Cardiac septum (tissue), 1 donor: ENCODE results near the gene MRTFB. TPM values are rescaled to one million over a fixed set of nuclear protein-coding genes. Genes with fewer than 3 reads are reported as not detected.
"Not testable (repeated sequence)": the region's sequence is repeated elsewhere in the genome, so short reads cannot be mapped to it uniquely, and the experiment has no call there.

Source experiments
- DNase-seq: peaks from one replicate; pipeline ENCODE4 v3.0.0-alpha.2; 2020; ENCODE audit warnings: low spot score
- intact Hi-C: fragments of 100-400 bp; cut with DNase I; formaldehyde crosslinking; loops from one replicate; pipeline ENCODE4 v1.14.0; 2022
- total RNA-seq: library from RNA; stranded (reverse); fragmentation: NEBNext Ultra II Directional; extraction: Animal tissue kit (Norgen Biotek cat#: 25700); gene quantifications from one replicate; pipeline ENCODE4 v1.2.1, GENCODE V29; 2021
- donor health status: DM: no; HTN: no; CAD: no.

The MRTFB gene
- total RNA-seq, 1 donor from 2014 or later = 25.7 TPM

DNA sequence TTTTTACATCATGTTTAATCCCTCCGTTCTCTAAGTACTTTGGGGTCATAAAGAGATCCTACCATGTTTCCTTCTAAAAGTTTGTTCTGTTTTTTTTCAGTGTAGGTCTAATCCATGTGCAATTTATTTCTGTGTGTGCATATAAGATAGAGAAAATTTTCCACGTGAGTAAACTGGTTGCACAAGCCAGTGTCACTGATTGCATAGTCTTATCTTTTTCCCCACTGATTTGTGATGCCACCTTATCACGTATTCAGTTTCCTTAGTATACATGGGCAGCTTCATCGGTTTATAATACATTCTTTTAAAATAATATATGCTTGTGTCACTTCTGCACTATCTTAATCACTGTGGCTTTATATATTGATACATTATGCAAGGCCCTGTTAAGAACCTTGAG lies 49.2 kb downstream of the MRTFB start:
- DNase-seq = no peak
- intact Hi-C loops = no loop called here

DNA sequence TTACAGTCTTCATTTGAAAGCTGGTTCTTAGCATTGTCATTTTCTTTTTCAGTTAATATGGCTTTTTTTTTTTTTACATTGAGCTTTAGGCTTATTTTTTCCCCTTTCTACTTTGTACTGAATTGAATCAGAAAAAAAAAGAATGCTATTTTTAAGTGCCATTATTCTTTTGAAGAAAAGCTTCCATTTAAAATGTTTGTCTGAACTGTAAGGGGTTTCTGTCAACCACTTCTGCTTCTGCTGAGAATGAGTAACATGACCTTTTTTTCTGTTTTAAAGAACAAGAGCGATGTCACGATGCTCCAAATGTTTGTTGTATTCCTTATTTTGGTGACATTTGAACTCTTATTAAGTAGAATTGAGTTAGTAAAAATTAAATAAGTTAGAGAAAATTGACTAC lies 50.0 kb downstream of the MRTFB start:
- no peak for DNase-seq
- intact Hi-C loops = no loop called here

DNA sequence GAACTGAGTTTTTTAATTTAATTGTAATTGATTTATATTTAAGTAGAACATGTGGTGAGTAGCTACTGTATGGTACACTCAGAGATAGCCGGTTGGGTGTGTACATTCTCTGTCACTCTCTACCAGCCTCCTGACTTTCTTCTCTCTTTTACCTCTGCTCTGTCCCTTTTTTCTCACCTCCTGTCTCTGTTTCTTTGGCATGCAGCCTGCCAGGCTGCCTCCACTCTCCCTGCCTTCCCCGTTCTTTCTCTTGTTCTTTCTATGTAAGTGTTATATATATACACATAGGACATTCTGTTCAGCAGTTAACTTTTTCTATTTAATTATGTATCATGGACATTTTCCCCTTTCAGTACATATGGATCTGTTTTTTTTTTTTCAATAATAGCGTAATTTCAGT lies 50.8 kb downstream of the MRTFB start:
- intact Hi-C loops = no loop called here
- no peak for DNase-seq

DNA sequence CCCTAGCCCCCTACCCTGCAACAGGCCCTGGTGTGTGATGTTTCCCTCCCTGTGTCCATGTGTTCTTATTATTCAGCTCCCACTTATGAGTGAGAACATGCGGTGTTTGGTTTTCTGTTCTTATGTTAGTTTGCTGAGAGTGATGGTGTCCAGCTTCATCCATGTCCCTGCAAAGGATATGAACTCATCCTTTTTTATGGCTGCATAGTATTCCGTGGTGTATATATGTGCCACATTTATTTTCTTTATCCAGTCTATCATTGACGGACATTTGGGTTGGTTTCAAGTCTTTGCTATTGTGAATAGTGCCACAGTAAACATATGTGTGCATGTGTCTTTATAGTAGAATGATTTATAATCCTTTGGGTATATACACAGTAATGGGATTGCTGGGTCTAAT lies 51.3 kb downstream of the MRTFB start:
- DNase-seq, intact Hi-C loops: not testable (repeated sequence)

DNA sequence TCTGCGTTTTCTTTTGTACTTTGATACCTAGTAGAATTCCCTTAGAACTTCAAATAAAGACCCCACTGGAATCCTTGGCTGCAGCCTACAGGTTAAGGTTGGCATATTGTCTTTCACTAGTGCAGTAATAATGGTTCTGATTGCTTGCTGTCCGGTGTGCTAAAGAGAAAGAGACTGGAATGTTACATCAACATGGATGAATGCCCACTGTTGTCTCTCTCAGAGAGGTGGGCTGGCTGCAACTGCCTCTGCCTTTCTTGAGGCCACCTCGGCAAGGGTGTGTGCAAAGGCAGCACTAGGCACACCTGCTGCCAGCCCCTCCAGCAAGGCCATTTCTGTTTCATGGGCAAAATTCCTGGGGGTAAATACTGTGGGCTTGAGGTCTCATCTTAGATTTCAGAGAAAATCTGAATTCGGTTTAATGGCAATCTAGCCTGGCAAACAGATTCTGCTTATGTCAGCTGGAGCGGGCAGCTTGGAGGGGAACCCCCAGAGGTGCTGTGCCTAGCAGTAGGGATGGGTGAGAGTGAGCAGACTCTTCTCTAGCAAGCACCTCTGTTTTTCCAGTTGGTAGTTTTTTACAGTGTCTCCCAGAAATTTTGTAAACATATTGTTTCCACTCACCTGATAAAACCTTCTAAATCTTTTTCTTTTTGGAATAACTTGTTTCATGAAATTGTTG lies 54.0 kb downstream of the MRTFB start:
- DNase-seq = no peak
- intact Hi-C loops = no loop called here

DNA sequence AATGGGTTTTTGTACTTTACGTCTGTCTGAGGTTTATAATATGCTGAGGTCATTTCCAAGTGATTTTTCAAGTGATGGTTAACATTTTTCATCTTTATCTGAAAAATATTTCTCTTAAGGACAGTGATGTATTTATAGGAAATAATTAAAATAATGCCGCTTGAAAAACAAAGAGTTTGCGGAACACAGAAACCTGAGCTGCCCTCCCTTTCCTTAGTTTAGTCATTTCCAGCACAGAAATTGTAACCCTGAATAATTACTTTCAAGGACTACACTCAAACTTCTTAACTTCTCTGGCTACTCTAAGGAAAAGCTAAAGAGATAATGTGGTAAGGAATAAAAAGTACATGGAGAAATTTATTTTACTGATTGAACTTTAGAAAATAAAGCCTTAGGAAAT lies 54.6 kb downstream of the MRTFB start:
- DNase-seq = no peak
- intact Hi-C loops = no loop called here

DNA sequence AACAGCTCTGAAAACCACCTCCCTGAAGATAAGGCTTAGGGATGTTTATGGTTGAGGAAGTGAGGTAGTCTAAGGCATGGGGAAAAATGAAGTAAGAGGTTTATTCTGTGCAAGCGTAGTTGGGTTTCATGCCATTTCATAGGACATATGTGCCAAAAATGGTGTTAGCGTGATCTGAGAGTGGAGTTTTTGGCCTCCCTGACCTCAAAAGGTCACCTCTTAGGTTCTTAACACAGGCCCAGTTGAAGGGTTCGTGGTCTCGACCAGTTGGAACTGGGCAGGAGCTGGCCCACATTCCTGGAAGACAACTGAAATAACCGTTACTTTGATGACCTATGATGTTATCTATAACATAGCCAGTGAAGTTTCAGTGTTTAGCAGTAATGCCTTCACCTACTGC lies 57.0 kb downstream of the MRTFB start:
- no peak for DNase-seq
- intact Hi-C loops = no loop called here

DNA sequence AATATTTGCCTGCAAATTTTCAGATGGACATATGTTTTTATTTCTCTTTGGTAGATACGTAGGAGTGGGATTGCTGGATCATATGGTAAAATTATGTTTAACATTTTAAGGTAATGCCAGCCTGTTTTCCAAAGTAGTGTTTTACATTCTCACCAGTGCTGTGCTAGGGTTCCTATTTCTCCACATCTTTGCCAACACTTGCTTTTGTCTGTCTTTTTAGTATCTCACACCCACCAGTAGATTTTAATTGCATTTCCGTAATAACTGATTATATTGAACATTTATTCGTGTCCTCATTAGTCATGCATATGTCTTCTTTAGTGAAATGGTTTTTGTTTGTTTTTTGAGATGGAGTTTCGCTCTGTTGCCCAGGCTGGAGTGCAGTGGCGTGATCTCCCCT lies 58.4 kb downstream of the MRTFB start:
- intact Hi-C loops = no loop called here

DNA sequence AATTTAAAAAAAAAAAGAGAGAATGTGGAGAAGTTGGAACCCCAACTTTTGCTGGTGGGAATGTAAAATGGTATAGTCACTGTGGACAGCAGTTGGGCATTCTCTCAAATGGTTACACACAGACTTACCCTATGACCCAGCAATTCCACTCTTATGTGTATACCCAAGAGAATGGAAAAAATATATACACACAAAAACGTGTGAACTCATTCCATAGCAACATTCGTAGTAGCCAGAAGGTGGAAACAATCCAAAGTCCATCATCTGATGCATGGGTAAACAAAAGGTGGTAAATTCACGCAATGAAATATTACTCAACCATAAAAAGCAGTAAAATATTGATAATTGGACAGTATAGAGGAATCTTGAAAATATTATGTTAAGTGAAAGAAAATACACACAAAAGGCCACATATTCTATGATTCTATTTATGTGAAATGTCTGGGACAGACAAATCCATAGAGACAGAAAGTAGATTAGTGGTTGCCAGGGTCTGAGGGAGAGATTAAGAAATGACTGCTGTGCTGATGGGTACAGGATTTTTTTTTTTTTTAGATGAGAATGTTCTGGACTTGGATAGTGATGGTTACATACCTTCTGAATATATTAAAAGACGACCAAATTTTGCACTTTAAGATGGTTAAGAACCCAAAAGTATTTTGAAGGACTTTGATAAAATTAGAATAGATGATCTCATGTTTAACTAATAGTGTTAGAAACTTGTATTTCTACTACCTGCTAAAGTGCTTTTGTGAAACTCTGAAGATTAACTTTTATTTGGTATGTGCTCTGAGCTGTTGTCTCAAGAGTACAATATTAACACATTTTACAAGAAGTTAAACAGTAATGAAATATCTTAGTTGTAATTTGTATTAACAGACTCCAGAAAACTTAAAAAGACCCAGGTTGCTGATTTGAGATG lies 60.9 kb downstream of the MRTFB start:
- intact Hi-C loops = no loop called here
- no peak for DNase-seq

More for the DNA sequence above, 58.4 kb downstream of the MRTFB start:
- DNase-seq = no peak

DNA sequence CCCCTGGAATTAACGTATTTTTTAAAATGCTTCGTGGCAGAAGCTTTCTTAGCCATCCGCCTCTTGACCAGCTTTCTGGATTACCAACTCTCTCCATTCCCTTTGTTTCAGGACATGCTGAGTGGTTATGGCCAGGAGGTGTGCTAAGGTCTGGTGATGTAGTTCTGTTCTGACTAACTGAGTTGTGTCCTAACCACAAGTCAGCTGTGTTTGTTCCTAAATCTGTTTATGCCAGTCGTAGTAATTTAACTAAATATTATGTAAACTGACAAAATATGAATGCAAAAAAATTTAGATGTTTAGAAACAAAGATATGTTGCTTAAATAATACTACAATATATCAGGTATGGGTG lies 61.6 kb downstream of the MRTFB start:
- intact Hi-C loops = no loop called here

DNA sequence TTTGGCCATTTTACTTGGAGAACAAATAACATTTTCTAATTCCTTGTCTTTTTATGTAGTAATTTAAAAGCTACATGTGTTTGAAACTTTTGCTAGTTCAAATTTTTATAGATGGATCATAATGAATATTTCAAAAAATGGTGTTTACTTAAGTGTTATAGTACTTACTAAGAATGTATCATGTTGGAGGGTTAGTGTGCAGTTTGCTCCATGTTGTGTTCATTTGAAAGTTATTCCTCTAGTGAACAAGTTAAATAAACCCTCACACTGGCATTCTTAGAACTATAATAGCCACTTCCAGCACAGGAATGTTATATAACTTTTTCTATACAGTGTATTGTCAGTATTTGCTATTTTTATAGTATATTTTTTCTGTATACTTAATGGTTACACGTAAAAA lies 62.8 kb downstream of the MRTFB start:
- DNase-seq = no peak
- intact Hi-C loops = no loop called here

More for the DNA sequence above, 61.6 kb downstream of the MRTFB start:
- DNase-seq = no peak

DNA sequence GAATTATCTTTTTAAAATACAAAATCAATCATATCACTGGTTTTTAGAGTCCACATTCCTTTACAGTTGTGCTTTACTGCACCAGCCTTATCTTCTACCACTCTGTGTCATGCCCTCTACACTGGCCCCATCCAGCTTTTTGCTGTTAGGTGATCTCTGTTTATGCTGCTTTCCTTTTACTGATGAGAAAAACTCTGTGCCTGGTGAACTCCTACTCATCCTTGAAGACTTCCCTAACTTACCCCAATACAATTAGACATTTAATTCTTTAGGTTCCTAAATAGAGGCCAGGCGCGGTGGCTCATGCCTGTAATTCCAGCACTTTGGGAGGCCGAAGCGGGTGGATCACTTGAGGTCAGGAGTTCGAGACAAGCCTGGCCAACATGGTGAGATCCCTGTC lies 64.6 kb downstream of the MRTFB start:
- intact Hi-C loops = no loop called here

DNA sequence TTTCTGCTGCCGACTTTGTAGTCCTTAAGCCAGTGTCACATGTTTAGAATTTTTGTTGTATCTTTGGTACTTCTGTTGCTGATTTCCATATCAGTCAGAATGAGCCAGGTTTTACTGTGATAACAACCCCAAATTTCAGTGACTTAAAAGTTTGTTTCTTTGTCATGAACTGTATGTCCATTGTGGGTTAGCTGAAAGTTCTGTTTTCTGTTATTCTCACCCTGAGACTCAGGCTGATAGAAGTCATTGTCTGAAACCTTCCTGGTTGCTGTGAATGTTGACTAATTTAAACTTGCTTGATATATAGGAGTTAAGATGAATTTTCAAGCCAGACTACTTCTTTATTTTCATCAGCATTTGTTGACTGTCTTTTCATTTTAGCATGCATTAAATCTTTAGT lies 68.8 kb downstream of the MRTFB start:
- intact Hi-C loops = no loop called here
- no peak for DNase-seq

More for the DNA sequence above, 64.6 kb downstream of the MRTFB start:
- no peak for DNase-seq

DNA sequence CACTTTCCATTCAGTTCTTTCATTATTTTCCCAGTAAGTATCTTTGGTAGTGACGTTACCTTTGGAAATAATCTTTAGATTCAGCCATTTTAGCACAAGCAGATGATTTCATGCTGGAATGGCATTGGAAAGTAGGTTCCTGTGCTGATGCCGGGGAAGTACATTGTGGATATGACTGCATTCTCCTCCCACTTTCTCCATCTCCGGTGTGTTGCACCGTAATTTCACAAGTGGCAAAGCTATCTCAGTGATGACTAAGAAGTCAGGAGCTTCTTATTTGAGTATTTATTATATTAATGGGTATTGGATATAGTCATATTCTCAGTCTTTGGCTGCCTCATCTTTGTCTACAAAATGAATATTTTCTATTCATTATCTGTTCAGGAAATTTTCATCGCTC lies 69.8 kb downstream of the MRTFB start:
- DNase-seq = no peak
- intact Hi-C loops = no loop called here

DNA sequence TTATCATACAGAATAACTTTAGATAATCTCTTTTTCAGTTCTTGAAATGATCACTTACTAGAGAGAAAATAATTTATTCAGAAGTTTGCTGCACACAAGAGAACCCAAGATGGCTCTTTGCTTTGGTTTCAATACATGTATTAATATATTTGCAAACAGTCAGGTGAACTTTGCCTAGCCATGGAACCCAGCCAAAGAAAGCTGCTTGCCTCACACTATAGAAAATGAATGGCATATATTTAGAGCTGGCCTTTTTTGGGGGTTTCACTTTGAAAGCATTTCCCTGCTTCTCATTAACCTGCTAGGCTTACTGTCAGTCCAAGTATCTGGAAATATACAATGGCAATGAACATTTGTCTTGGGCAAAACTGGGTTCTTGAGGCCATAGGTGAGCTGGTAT lies 75.3 kb downstream of the MRTFB start:
- no peak for DNase-seq
- intact Hi-C loops = no loop called here

DNA sequence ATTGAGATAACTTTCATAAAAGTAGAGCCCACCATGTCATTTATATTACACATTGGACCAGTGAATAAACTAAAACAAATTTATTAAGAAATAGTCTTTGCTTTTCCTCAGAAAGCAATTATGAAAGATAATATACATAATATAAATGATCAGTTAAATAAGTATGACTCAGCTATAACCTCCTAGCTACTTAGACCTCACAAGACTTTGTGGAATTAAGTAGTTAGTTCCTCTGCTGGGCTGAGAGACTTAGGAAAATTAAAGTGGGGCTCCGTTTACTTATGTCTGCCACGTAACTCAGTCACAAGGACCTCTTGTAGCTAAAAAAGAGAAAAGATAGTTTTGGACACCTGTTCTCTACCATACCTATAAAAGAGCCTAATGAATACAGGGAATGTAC lies 76.9 kb downstream of the MRTFB start:
- no peak for DNase-seq
- intact Hi-C loops = no loop called here

DNA sequence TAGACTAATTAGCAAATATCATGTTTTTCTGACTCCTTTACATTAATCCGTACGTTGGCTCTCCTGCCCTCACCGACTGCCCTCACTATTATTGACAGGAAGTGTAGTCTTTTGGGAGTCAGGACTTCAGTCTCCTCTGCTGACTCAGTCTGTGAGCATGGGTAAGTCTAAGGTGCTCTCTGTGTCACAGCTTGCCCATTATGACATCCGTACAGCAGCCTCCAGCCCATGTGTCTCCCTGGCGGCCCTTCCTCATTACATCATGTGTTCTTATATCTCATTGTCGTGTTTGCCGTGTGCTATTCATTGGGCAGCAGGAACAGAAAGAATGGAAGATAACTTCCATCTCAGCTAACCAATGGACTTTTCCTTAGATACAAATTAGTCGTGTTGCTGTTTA lies 77.5 kb downstream of the MRTFB start:
- no peak for DNase-seq
- intact Hi-C loops = no loop called here

DNA sequence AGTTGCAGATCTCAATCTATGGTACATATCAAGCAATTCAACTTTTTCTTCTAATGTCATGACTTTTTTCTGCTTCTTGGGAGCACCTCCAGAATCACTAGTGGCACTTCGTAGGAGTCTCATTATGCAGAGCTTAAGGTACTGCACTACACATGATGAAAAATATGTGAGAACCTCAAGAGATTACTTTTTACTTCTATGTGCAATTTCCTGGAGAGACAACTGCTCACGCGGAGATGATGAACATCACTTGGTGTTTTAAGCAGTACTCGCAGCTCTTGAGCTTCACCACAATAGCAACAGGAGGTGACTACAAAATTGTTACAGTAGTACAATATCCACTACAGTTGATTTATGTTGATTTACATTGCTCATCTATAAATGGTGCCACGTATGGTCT lies 79.7 kb downstream of the MRTFB start:
- no peak for DNase-seq
- intact Hi-C loops = no loop called here

DNA sequence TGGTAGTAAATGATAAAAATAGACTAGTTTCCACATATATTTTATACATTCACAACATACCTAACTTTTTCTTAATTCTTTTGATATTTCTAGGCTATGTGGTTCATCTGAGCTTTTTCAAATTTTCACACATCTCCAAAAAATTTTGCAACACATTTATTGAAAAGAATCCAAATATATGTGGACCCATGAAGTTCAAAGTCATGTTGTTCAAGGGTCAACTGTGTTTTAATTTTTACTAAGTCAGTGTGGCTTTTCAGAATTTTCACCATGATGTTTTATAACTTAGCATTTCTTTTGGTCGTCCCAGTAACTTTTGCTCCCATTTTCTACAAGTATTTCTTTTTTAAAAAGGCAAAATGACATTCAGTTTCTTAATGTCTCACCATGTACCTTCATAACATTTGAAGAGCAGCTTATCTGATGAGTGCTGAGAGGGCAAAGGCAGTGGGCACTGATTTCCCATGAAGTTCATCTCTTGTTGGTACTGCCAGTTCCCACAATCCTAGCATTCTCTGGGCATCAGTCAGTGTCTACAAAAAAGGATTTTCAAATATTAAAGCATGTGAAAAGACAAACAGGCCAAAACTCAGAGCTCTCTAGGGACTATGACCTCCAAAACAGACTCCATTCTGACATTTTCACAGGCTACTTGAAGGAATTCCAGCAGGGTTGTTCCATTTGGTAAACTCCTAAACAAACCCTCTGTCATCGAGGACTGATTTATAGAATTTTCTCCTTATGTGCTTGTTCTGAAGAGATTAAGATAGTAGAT lies 80.3 kb downstream of the MRTFB start:
- intact Hi-C loops = no loop called here
- no peak for DNase-seq

DNA sequence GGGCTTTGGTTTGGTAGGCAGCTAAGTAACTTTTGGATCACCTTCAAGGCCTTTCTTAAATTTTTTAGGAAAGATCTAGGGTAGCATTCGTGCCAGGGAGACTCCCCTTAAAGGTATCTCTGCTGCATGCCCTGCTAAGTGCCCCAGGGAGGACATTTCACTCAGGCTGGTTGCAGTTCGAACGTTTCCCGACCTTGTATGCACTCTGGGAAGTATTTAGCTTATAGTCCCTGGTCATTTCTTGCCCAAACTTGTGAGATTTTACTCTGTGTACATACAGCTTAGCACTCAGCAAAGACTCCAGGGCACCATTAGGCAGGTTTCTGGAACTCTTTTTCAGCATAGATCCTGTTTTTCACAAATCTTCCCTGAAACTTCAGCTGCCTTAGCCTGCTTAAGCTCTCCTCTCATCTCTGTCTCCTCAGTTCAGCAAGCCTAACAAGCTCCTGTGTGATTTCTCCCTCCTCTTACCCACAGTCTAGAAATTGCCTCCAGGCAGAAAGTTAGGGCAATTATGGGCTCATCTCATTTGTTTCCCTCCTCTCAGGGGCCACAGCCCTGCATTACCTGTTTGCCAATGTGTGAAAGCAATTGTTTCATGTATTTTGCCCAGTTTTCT lies 84.6 kb downstream of the MRTFB start:
- intact Hi-C loops = no loop called here
- DNase-seq = no peak
